ENCODE results near the gene CXCR2.

DNA sequence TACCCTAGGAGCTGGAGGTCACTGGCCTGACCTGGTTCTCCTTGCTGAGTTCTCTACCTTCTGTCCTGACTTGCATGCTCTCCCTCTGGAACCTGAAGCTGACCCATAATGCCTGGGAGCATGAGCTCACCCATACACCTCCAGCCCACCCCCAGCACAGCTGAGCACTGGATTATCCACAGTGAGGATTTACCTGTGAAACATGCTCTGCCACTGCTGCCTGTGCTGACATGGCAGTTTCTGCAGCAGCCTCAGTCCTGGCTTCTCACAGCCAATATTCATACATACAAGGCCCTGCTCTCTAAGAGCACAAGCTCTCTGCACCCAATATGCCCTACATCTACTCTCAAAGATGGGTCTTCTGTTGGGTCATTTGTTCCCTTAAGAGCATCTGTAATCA lies 5.0 kb downstream of the CXCR2 start:
- TF ChIP-seq, protein P1, sequence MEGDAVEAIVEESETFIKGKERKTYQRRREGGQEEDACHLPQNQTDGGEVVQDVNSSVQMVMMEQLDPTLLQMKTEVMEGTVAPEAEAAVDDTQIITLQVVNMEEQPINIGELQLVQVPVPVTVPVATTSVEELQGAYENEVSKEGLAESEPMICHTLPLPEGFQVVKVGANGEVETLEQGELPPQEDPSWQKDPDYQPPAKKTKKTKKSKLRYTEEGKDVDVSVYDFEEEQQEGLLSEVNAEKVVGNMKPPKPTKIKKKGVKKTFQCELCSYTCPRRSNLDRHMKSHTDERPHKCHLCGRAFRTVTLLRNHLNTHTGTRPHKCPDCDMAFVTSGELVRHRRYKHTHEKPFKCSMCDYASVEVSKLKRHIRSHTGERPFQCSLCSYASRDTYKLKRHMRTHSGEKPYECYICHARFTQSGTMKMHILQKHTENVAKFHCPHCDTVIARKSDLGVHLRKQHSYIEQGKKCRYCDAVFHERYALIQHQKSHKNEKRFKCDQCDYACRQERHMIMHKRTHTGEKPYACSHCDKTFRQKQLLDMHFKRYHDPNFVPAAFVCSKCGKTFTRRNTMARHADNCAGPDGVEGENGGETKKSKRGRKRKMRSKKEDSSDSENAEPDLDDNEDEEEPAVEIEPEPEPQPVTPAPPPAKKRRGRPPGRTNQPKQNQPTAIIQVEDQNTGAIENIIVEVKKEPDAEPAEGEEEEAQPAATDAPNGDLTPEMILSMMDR (IDR thresholded peaks at IDR 0.05): no peak
- TF ChIP-seq POLR2A (IDR thresholded peaks at IDR 0.05): no peak

Data from heart left ventricle (tissue), 13 donors.